CD14-positive monocyte (primary cell): ENCODE measurements around the gene KDM6B. TPM values are rescaled to one million over a fixed set of nuclear protein-coding genes. Genes with fewer than 3 reads are reported as not detected.

Experiments used
- DNase-seq, 3 donors: peaks; one replicate each; pipeline ENCODE4 v3.0.0-alpha.2; 2011 to 2022
- H2AFZ ChIP-seq: 2 replicates; pipeline ENCODE4 v1.6.0; 2012; ENCODE audit warnings: mild to moderate bottlenecking, low read depth, low read length, inconsistent platforms; ENCODE audit not compliant: insufficient read depth, poor library complexity, severe bottlenecking
- H3K27ac ChIP-seq, 2 donors: 1 replicate in 1 of 2; 2 replicates in 1 of 2; pipeline ENCODE4 v1.5.1; 2012 to 2013; ENCODE audit warnings: low read length in 2 of 2, control low read depth in 1 of 2, inconsistent platforms in 1 of 2, low read depth in 1 of 2, mild to moderate bottlenecking in 1 of 2
- H3K27me3 ChIP-seq, 2 donors: one replicate each; pipeline versions ENCODE4 v1.6.0 to v1.6.1; 2011 to 2013; ENCODE audit warnings: low read length in 2 of 2; ENCODE audit not compliant: control insufficient read depth in 2 of 2, insufficient read depth in 2 of 2
- H3K36me3 ChIP-seq, 2 donors: replicated peaks in 1 of 2; 1 replicate in 1 of 2; 2 replicates in 1 of 2; pipeline versions ENCODE4 v1.5.1 to v1.6.1; 2012 to 2013; ENCODE audit warnings: low read length in 2 of 2, control low read depth in 1 of 2, inconsistent platforms in 1 of 2, mild to moderate bottlenecking in 1 of 2; ENCODE audit not compliant: insufficient read depth in 2 of 2, control insufficient read depth in 1 of 2
- H3K4me1 ChIP-seq, 2 donors: 1 replicate in 1 of 2; 2 replicates in 1 of 2; pipeline versions ENCODE4 v1.5.1 to v1.6.1; 2012 to 2013; ENCODE audit warnings: low read length in 2 of 2, control low read depth in 1 of 2, inconsistent platforms in 1 of 2, mild to moderate bottlenecking in 1 of 2, moderate library complexity in 1 of 2; ENCODE audit not compliant: insufficient read depth in 2 of 2, control insufficient read depth in 1 of 2
- H3K4me2 ChIP-seq: replicated peaks from 2 replicates; pipeline ENCODE3; 2012; ENCODE audit warnings: low read length, moderate library complexity, mild to moderate bottlenecking; ENCODE audit not compliant: poor library complexity, severe bottlenecking; ENCODE audit errors: extremely low read depth
- H3K4me3 ChIP-seq, 3 experiments: fragments of 200-600 bp in 1 of 3; sonication (generic) in 1 of 3; replicated peaks in 1 of 3; 1 replicate in 2 of 3; 2 replicates in 1 of 3; pipeline ENCODE4 v1.5.1; 2011 to 2013; ENCODE audit warnings: low read length in 3 of 3, mild to moderate bottlenecking in 3 of 3, control low read depth in 2 of 3, low read depth in 2 of 3, inconsistent platforms in 1 of 3, moderate library complexity in 1 of 3
- H3K79me2 ChIP-seq: 2 replicates; pipeline ENCODE4 v1.6.0; 2012; ENCODE audit warnings: mild to moderate bottlenecking, control low read depth, inconsistent platforms, low read length, moderate library complexity; ENCODE audit not compliant: insufficient read depth
- H3K9ac ChIP-seq: 2 replicates; pipeline ENCODE4 v1.6.0; 2017; ENCODE audit warnings: low read length, mild to moderate bottlenecking; ENCODE audit not compliant: insufficient read depth, poor library complexity, severe bottlenecking
- H3K9me3 ChIP-seq, 2 donors: replicated peaks in 1 of 2; 1 replicate in 1 of 2; 2 replicates in 1 of 2; pipeline versions ENCODE4 v1.5.1 to v1.6.1; 2012 to 2013; ENCODE audit warnings: low read length in 2 of 2, control low read depth in 1 of 2; ENCODE audit not compliant: control insufficient read depth in 1 of 2, insufficient read depth in 1 of 2
- H4K20me1 ChIP-seq: 2 replicates; pipeline ENCODE4 v1.6.0; 2012; ENCODE audit warnings: mild to moderate bottlenecking, low read length, control low read depth, moderate library complexity; ENCODE audit not compliant: insufficient read depth
- H3K27ac Mint-ChIP-seq, 7 donors: one replicate each; pipeline ENCODE4 v1.8.0; 2020; ENCODE audit warnings: mild to moderate bottlenecking in 7 of 7, mixed read lengths in 7 of 7, moderate library complexity in 6 of 7, inconsistent platforms in 2 of 7
- H3K27me3 Mint-ChIP-seq, 3 donors: one replicate each; pipeline ENCODE4 v1.8.0; 2021 to 2022; ENCODE audit warnings: low read depth in 3 of 3, mild to moderate bottlenecking in 3 of 3, mixed read lengths in 3 of 3, moderate library complexity in 3 of 3, inconsistent platforms in 1 of 3
- H3K36me3 Mint-ChIP-seq, 2 donors: one replicate each; pipeline ENCODE4 v1.8.0; 2020; ENCODE audit warnings: mixed read lengths in 2 of 2, inconsistent platforms in 1 of 2, mild to moderate bottlenecking in 1 of 2
- H3K4me1 Mint-ChIP-seq: one replicate; pipeline ENCODE4 v1.8.0; 2020; ENCODE audit warnings: mild to moderate bottlenecking, mixed read lengths
- H3K4me3 Mint-ChIP-seq, 2 donors: one replicate each; pipeline ENCODE4 v1.8.0; 2020; ENCODE audit warnings: mild to moderate bottlenecking in 2 of 2, mixed read lengths in 2 of 2, moderate library complexity in 1 of 2
- H3K9me3 Mint-ChIP-seq, 7 donors: one replicate each; pipeline ENCODE4 v1.8.0; 2020 to 2022; ENCODE audit warnings: mixed read lengths in 7 of 7, mild to moderate bottlenecking in 6 of 7, moderate library complexity in 6 of 7, inconsistent platforms in 2 of 7
- CTCF ChIP-seq: fragments of 200-600 bp; IDR thresholded peaks from one replicate; pipeline ENCODE4 v1.8.0; 2022; ENCODE audit warnings: antibody characterized with exemption, mild to moderate bottlenecking
- WGBS: methylation state at CpG from one replicate; pipeline ENCODE4 v1.1.5; 2013; ENCODE audit warnings: missing lambda C conversion rate; ENCODE audit not compliant: insufficient coverage; 5-methylcytosine and 5-hydroxymethylcytosine counted together
- intact Hi-C, 2 donors: fragments of 100-400 bp; cut with micrococcal nuclease; formaldehyde crosslinking; loops; one replicate each; pipeline versions ENCODE4 v1.15.0 to v1.15.1; 2023
- polyA plus RNA-seq, 3 donors: library from polyadenylated mRNA; depleted of rRNA in 1 of 3; unstranded in 2 of 3; stranded (reverse) in 1 of 3; fragments of 300-500 nt in 2 of 3; fragments of >200 nt in 1 of 3; fragmentation: Illumina TruSeq in 2 of 3; gene quantifications; 1 replicate in 2 of 3; 2 replicates in 1 of 3; pipeline ENCODE4 v1.2.3, GENCODE V29; 2012 to 2021

KDM6B gene
- polyA plus RNA-seq, 3 donors, result 0.37 to 25.5 (median 0.44) TPM

- Histone ChIP-seq H3K27ac (peak within 1 kb of the TSS; percentile 94 to 95), H2AFZ (peak within 1 kb of the TSS; percentile 85), H3K4me1 (peaks cover 38 to 49% of the 10 kb centered on the region in 2 donors), H4K20me1 (peaks cover 46% of the 10 kb centered on the region), H3K79me2 (peaks cover 45% of the 10 kb centered on the region), H3K4me3 (peak within 1 kb of the TSS; percentile 67 to 95 (median 74)), H3K9ac (peak within 1 kb of the TSS; percentile 84), H3K4me2 (peak within 1 kb of the TSS; percentile 98), H3K9me3 (no peaks in the 10 kb centered on the region), H3K27me3 (no peaks in the 10 kb centered on the region), H3K36me3 (peaks cover 22 to 57% of the 10 kb centered on the region in 2 donors)
- Mint-ChIP-seq H3K27ac (no peak within 1 kb of the TSS), H3K27me3 (peaks cover 0 to 4% (median 2%) of the 10 kb centered on the region in 3 donors), H3K4me3 (no peak within 1 kb of the TSS), H3K36me3 (peaks cover 31 to 51% of the 10 kb centered on the region in 2 donors), H3K9me3 (no peaks in the 10 kb centered on the region), H3K4me1 (peaks cover under 1% of the 10 kb centered on the region)
- WGBS, result under 1% methylated on average over 64 of the region's 64 CpGs
- DNase-seq, result peak; percentile 97 to 99 (median 98)
- intact Hi-C loops, result loop anchor here (2.0 kb wide), 3 partner anchors 14 to 34 kb away; partner anchors contain the start of gene KDM6B (in 1 of the 2)
- TF ChIP-seq CTCF, result no peak
Observed at GRCh38 chr17:7856811-7857712, 23.0 kb downstream of the KDM6B start, which contains the start of gene NAA38. Gene NAA38, minus strand, starts transcription at chr17:7857559. Its CDS starts 96 bp downstream, at chr17:7857463.

- Mint-ChIP-seq H3K36me3 (peaks cover 25 to 42% of the 10 kb centered on the region in 2 donors), H3K27me3 (peaks cover 0 to 4% (median 2%) of the 10 kb centered on the region in 3 donors)
- TF ChIP-seq CTCF, result no peak
Observed at GRCh38 chr17:7857713-7858521, 23.9 kb downstream of the KDM6B start, which contains the start of gene CYB5D1. Gene CYB5D1, plus strand, starts transcription at chr17:7858003. Its CDS starts 132 bp downstream, at chr17:7858135.

More at GRCh38 chr17:7857713-7858521, 23.9 kb downstream of the KDM6B start, which contains the start of gene CYB5D1:
- Histone ChIP-seq H2AFZ (peak within 1 kb of the TSS; percentile 85), H3K4me2 (peak within 1 kb of the TSS; percentile 98), H3K27ac (peak within 1 kb of the TSS; percentile 94 to 95), H3K27me3 (no peaks in the 10 kb centered on the region), H3K36me3 (peaks cover 14 to 48% of the 10 kb centered on the region in 2 donors), H3K4me1 (peaks cover 36 to 47% of the 10 kb centered on the region in 2 donors), H3K79me2 (peaks cover 40% of the 10 kb centered on the region), H3K4me3 (peak within 1 kb of the TSS; percentile 67 to 95 (median 74)), H3K9me3 (no peaks in the 10 kb centered on the region), H4K20me1 (peaks cover 37% of the 10 kb centered on the region), H3K9ac (peak within 1 kb of the TSS; percentile 84)
- H3K27ac Mint-ChIP-seq, result no peak within 1 kb of the TSS
- 9% methylated on average over 40 of the region's 48 CpGs for WGBS
- H3K4me1 Mint-ChIP-seq, result peaks cover 2% of the 10 kb centered on the region
- DNase-seq, result peak; percentile 82 to 88 (median 85)
- intact Hi-C loops, result loop anchor here (2.0 kb wide), 3 partner anchors 15 to 35 kb away; partner anchors contain the start of gene KDM6B (in 1 of the 2)
- H3K9me3 Mint-ChIP-seq, result no peaks in the 10 kb centered on the region
- H3K4me3 Mint-ChIP-seq, result no peak within 1 kb of the TSS
